ENCODE measurements around the gene CMC2.

DNA sequence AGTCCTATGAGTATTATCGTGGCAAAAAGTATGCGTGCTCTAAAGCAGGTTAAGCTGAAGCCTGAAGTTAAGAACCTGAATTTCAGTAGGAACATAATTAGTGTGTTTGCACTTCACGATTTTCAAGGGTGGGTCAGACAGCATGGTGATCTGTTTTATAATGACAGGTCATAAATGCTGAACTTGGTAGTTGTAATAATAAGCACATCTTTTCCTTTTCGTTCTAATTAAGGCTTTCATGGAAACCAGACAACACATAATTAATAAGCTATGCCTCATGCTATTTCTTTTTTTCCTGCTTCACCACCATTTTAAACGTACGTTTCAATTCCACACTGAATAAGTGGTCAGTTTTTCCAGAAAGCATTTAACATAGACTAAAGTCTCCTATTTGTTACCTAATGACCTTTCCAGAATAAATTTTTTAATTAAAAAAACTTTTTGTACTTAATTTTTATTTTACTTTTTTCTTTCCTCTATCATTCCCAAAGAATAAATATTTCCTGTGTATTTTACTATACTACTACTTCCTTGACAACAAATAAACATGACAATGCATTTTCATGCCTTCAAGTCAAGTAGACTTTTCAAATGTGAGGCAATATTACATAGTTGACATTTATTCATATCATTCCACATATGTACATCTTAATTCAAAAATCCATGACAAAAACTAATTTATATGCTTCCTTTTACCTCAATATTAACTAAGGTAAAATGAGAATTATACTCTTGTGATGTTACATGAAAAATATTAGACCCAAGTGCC is 22.4 kb downstream of the CMC2 start:
- TF ChIP-seq POLR2A (IDR thresholded peaks at IDR 0.05): no peak
- TF ChIP-seq POLR2AphosphoS5 (IDR thresholded peaks at IDR 0.05): no peak
